ENCODE data around the gene ENO2. TPM values are rescaled to one million over a fixed set of nuclear protein-coding genes. Genes with fewer than 3 reads are reported as not detected.

Gene ENO2
- total RNA-seq, 4 donors from 2014 or later, result 14.0 to 25.8 (median 15.9) TPM

DNA sequence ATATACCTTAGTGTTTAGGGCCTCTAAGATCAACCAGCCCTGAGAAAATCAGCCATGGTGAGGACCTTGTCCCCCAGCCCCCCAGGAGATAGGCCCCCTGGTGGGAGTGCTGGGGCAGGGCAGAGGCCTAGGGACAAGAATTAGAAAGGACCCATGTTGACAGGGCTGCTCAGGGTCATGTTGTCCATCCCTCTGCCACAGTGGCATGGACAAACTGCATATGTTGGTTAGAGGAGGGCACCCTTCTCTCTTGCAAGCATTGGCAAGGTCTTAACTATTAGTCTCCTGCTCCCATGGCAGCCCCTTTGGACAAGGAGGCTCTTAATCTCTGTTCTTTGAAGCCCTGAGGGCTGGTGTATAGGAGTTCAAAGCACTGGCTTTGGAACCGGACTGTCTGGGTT lies 36.0 kb downstream of the ENO2 start:
- no peak for DNase-seq (ENCODE audit: low spot score in 2 of 2)
- H3K36me3 ChIP-seq, result peaks cover 0 to 18% (median 0%) of the 10 kb centered on the region in 3 donors
- H3K4me3 ChIP-seq, result no peak overlapping the region
- H3K27ac ChIP-seq, result peak overlapping the region in 1 of 4 donors; percentile 80
- TF ChIP-seq, protein P1, sequence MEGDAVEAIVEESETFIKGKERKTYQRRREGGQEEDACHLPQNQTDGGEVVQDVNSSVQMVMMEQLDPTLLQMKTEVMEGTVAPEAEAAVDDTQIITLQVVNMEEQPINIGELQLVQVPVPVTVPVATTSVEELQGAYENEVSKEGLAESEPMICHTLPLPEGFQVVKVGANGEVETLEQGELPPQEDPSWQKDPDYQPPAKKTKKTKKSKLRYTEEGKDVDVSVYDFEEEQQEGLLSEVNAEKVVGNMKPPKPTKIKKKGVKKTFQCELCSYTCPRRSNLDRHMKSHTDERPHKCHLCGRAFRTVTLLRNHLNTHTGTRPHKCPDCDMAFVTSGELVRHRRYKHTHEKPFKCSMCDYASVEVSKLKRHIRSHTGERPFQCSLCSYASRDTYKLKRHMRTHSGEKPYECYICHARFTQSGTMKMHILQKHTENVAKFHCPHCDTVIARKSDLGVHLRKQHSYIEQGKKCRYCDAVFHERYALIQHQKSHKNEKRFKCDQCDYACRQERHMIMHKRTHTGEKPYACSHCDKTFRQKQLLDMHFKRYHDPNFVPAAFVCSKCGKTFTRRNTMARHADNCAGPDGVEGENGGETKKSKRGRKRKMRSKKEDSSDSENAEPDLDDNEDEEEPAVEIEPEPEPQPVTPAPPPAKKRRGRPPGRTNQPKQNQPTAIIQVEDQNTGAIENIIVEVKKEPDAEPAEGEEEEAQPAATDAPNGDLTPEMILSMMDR (IDR thresholded peaks at IDR 0.05), result no peak
- TF ChIP-seq POLR2A (IDR thresholded peaks at IDR 0.05), result no peak
- TF ChIP-seq EP300 (IDR thresholded peaks at IDR 0.05), result no peak
- H3K9me3 ChIP-seq, result no peaks in the 10 kb centered on the region
- WGBS, 2 donors, result 55 to 92% methylated on average over 1 of the region's 1 CpG
- H3K4me1 ChIP-seq, result peaks cover 0 to 47% (median 21%) of the 10 kb centered on the region in 4 donors
- no peaks in the 10 kb centered on the region for H3K27me3 ChIP-seq

DNA sequence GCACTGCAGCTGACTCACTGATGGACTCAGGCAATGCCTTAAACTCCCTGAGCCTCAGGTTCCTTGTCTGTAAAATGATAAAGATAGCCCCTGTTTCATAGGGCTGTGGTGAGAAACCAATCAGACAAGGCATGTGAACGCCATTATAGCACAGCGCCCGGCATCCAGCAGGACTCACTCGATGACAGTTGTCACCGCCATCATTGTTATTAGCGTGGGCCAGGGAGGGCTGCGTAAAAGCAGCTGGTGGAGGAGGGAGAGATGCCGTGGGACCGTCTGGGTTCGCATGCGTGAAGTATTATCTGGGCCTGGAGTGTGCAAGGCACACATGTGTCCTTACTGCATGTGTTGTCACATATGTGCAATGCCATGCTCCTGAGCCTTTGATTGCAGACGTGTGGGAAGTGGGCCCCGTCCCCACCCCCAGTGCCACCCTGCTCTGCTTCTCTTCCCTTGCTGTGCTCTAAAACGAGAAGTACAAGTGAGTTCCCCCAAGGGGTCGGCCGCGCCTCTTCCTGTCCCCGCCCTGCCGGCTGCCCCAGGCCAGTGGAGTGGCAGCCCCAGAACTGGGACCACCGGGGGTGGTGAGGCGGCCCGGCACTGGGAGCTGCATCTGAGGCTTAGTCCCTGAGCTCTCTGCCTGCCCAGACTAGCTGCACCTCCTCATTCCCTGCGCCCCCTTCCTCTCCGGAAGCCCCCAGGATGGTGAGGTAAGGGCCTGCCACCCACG lies 36.6 kb downstream of the ENO2 start, which contains the start of gene PTPN6:
Gene PTPN6, plus strand, starts transcription at position 546 of the 730 bp plus-strand sequence. Its CDS starts 157 bp downstream, at position 703.
- no peak for DNase-seq (ENCODE audit: low spot score in 2 of 2)
- Histone ChIP-seq H3K9me3 (no peaks in the 10 kb centered on the region), H3K4me1 (peaks cover 0 to 42% (median 19%) of the 10 kb centered on the region in 4 donors), H3K27ac (peak within 1 kb of the TSS in 3 of 4 donors; percentile 42 to 80 (median 53)), H3K36me3 (peaks cover 0 to 14% (median 0%) of the 10 kb centered on the region in 3 donors), H3K27me3 (no peaks in the 10 kb centered on the region), H3K4me3 (peak within 1 kb of the TSS in 3 of 4 donors; percentile 22 to 49 (median 46))
- WGBS, 2 donors, result 74 to 78% methylated on average over 24 to 25 of the region's 25 CpGs
- TF ChIP-seq, protein P1 (IDR thresholded peaks at IDR 0.05), result no peak
- TF ChIP-seq EP300 (IDR thresholded peaks at IDR 0.05) (no peak), POLR2A (IDR thresholded peaks at IDR 0.05) (no peak)

DNA sequence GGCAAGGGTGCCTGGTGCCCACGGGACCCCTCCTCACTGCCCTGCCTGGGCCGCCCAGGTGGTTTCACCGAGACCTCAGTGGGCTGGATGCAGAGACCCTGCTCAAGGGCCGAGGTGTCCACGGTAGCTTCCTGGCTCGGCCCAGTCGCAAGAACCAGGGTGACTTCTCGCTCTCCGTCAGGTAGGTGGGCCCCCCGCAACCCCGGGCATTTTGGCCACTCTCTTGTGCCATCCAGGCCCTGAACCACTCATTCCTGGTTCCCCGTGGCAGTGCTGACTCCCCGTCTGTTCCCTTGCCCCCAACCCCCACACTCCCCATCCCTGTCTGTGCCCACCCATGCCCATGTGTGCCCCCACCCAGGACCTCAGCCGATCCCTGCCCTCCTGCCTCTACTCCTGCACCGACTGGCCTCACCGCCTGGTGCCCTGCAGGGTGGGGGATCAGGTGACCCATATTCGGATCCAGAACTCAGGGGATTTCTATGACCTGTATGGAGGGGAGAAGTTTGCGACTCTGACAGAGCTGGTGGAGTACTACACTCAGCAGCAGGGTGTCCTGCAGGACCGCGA lies 37.3 kb downstream of the ENO2 start:
- Histone ChIP-seq H3K4me3 (peak overlapping the region in 3 of 4 donors; percentile 22 to 49 (median 46)), H3K27me3 (no peaks in the 10 kb centered on the region), H3K27ac (peak overlapping the region in 3 of 4 donors; percentile 42 to 80 (median 53)), H3K36me3 (peaks cover 0 to 7% (median 0%) of the 10 kb centered on the region in 3 donors), H3K9me3 (no peaks in the 10 kb centered on the region), H3K4me1 (peaks cover 0 to 37% (median 18%) of the 10 kb centered on the region in 4 donors)
- TF ChIP-seq, protein P1 (IDR thresholded peaks at IDR 0.05), result no peak
- no peak for TF ChIP-seq POLR2A (IDR thresholded peaks at IDR 0.05)
- no peak for TF ChIP-seq EP300 (IDR thresholded peaks at IDR 0.05)
- no peak for DNase-seq (ENCODE audit: low spot score in 2 of 2)
- 80 to 86% methylated on average over 15 to 20 of the region's 20 CpGs for WGBS, 2 donors

DNA sequence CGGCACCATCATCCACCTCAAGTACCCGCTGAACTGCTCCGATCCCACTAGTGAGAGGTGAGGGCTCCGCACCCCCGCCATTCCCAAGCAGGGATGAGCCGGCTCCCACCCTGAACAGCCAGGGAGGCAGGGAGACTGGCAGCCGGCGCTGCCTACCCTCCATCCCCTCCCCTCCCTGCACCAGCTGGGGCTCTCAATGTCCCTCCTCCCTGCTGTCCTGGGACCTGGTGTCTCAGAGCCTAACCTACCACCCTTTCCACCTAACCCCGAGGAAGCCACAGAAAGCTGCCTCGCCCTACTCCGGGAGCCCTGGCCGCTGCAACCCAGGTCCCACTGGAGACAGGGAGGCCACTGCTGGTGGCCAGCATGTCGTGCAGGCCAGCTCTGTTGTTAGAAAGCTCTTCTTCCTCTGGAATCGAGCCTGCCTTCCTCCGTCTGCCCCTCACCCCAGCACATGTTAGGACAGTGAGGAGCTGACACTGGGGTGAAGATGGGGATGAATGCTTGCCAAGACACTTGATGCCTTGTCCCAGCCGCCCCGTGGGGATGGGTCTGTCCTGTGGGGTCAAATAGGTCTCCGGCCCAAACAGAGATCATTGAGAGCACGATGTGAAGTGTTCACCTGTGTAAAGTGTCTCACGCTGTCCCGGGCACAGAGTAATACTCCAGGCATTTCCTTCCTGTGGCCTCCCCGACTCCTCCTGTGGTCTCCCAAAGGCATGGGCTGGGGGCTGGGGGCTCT lies 37.9 kb downstream of the ENO2 start:
- WGBS, 2 donors, result 42 to 59% methylated on average over 18 to 22 of the region's 22 CpGs
- TF ChIP-seq, protein P1 (IDR thresholded peaks at IDR 0.05), result no peak
- TF ChIP-seq POLR2A (IDR thresholded peaks at IDR 0.05) (no peak), EP300 (IDR thresholded peaks at IDR 0.05) (no peak)
- DNase-seq (ENCODE audit: low spot score in 2 of 2), result no peak
- peak overlapping the region in 2 of 4 donors; percentile 53 to 80 for H3K27ac ChIP-seq
- H3K36me3 ChIP-seq, result peaks cover 0 to 2% (median 0%) of the 10 kb centered on the region in 3 donors
- H3K9me3 ChIP-seq, result no peaks in the 10 kb centered on the region
- peaks cover 0 to 41% (median 15%) of the 10 kb centered on the region in 4 donors for H3K4me1 ChIP-seq
- peak overlapping the region in 3 of 4 donors; percentile 22 to 49 (median 46) for H3K4me3 ChIP-seq
- H3K27me3 ChIP-seq, result no peaks in the 10 kb centered on the region
